ENCODE measurements around the gene OBSCN.

The OBSCN gene

DNA sequence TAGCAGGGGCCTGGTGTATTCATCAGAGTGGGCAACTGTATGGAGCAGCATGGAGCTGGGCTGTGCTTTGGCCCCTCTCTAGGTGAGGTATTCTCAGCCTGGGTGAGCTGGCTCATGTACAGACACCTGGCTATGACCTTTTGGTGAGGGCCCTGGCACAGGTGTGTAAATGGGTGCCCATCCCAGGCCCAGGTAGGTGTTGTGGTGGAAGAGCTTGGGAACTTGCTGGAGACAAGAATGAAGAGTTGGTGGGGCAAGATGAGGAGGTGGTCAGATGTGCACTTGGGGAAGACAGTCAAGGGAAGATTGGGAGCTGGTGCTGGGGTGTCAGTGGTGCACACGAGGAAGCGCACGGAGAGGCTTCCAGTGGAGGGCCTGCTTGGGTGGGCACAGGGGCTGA lies 103.2 kb downstream of the OBSCN start:
- DNase-seq: no peak

DNA sequence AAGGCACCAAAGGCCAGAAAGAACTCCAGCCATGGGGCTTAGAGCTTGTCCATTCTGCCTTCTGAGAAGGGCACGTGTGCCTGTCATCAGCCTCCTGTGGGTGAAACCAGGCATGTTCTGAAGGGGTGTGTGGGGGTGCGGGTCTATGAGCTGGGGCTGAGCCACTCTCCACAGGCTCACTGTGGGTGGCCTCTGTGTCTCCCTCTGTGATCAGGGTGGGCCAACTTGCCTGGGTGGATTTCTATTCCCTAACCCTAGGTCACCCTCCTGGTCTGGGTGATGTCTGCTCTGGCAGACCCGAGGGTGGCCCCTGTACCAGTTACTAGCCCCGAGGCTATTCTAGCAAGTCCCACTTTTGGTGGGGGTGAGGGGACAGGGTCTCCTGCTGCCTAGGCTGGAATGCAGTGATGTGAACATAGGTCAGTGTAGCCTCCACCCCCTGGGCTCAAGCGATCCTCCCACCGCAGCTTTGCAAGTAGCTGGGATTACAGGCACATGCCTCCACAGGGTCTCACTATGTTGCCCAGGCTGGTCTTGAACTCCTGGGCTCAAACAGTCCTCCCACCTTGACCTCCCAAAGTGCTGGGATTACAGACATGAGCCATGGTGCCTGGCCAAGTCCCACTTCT lies 104.4 kb downstream of the OBSCN start:
- DNase-seq: no peak

DNA sequence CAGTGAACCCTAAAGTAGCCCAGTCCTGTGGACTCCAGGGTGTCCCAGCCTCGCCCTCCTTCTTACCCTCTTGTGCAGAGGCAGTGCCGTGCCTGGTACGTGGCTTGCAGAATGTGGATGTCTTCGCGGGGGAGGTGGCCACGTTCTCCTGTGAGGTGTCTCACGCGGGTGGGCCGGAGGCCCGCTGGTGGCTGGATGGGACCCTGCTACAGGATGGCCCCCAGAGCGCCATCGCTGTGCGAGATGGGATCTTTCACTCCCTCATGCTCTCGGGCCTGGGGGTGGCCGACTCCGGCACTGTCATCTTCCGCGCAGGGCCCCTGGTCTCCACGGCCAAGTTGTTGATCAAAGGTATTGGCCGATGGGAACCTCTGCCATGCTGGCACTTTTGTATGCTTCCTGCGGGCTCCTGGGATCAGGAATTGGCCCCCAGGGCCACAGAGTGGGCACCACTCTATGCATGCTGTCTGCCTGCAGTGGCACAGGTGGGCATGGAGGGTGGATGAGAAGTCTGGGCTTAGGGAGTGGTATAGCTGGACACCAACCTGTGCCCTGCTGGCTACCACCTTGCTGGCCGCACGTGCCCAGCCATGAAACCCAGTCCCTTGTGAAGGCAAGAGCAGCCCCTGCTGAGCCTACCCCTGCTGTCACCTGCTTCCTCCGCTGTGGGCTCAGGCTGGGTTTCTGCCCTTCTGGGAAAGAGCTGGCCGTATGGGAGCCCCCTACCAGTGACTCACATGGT lies 105.9 kb downstream of the OBSCN start:
- DNase-seq: no peak

- DNase-seq: no peak
These were observed 106.4 kb downstream of the OBSCN start for GRCh38 chr1:228314315-228314657.

- no peak for DNase-seq
These were observed 107.0 kb downstream of the OBSCN start for GRCh38 chr1:228314658-228315483.

- no peak for DNase-seq
These were observed 107.7 kb downstream of the OBSCN start for GRCh38 chr1:228315484-228315944.

- no peak for DNase-seq
These were observed 108.2 kb downstream of the OBSCN start for GRCh38 chr1:228315945-228316588.

GRCh38 chr1:228316589-228317387 lies 108.9 kb downstream of the OBSCN start:
- no peak for DNase-seq

GRCh38 chr1:228317411-228317828 lies 109.6 kb downstream of the OBSCN start:
- no peak for DNase-seq

GRCh38 chr1:228317891-228318810 lies 110.3 kb downstream of the OBSCN start:
- DNase-seq: no peak

- no peak for DNase-seq
These were observed 111.0 kb downstream of the OBSCN start for GRCh38 chr1:228318823-228319241.

- no peak for DNase-seq
These were observed 111.7 kb downstream of the OBSCN start for GRCh38 chr1:228319352-228320088.

DNA sequence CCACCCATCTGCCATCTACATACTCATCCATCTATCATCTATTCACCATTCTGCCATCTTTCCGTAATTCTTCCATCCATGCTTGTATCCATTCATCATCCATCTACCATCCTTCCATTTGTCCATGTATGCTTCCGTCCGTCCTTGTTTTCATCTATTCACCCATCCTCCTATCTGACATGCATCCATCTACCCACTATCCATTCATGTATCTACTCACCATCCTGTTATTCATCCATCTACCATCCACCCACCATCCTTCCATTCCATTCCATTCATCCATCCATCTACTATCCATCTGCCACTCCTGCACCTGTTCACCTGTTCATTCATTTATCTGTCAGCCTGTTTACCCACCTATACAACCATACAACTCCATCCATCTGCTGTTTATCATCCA lies 112.5 kb downstream of the OBSCN start:
- no peak for DNase-seq

GRCh38 chr1:228321435-228321834 lies 113.6 kb downstream of the OBSCN start:
- DNase-seq: no peak

DNA sequence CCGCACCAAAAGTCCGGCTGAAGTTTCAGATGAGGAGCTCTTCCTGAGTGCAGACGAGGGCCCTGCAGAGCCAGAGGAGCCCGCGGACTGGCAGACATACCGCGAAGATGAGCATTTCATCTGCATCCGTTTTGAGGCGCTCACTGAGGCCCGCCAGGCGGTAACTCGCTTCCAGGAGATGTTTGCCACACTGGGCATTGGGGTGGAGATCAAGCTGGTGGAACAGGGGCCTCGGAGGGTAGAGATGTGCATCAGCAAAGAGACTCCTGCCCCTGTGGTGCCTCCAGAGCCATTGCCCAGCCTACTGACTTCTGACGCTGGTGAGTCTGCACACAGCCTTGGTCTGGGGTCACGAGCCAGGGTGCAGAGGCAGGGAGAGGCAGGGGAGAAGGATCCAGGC lies 114.1 kb downstream of the OBSCN start:
- DNase-seq: no peak

DNA sequence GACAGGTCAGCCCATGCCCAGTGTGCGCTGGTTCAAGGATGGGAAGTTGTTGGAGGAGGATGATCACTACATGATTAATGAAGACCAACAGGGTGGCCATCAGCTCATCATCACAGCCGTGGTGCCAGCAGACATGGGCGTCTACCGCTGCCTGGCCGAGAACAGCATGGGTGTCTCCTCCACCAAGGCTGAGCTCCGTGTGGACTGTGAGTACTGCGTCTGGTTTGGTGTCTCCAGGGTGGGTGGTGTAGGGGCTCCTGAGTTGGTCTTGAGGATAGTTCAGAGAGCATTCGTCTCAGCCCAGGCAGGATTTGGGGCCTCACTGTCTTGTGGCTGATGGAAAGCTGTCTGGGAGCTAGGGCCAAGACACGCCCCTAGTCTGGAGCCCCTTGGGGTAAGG lies 115.6 kb downstream of the OBSCN start:
- no peak for DNase-seq

DNA sequence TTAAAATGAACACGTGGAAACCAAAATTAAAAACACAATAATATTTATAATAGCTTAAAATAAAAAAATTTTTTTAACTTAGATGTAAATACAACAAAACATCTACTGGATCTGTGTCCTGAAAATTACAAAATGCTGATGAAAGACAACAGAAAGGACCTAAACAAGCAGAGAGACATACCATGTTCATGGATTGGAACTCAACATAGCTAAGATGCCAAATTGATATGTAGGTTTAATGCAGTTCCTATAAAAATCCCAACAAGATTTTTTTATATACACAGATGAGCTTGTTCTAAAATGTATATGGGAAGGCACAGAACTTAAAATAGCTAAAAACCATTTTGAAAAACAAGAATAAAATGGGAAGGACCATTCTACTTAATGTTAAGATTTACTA lies 117.4 kb downstream of the OBSCN start:
- DNase-seq: no peak

DNA sequence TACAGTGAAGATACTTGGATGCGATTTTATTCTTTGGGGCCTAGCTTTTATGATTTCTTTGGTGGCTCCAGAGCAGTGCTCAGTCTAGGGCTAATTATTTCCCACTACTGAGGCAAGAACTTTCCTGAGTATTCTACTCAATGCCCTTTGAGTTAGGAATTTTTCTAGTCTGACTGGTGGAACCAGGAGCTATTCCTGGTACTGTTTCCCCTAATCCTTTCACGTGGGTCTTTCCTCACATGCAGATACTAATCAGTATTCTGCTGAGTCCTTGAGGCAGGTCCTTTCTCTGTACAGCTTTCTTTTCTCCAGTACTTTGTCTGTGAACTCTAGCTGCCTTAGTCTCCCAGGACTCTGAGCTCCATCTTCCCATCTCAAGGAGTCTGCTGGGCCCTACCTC lies 122.0 kb downstream of the OBSCN start:
- no peak for DNase-seq

GRCh38 chr1:228332797-228333738 lies 125.2 kb downstream of the OBSCN start:
- DNase-seq: no peak

Data from fibroblast of skin of right quadriceps (primary cell).